NCI-H146 treated with DMSO at 0.1 percent for 48 hours (cell line): Measurements from ENCODE around the gene MPRIP.
A peak's percentile ranks its signal among the peaks of the same experiment; 100 is the strongest.

Experiments
- DNase-seq: peaks from one replicate; lab custom pipeline; 2025; ENCODE audit not compliant: unreplicated experiment; lab: John Stamatoyannopoulos, UW

MPRIP gene

GRCh38 chr17:17204041-17204591 is 161.9 kb downstream of the MPRIP start:
- DNase-seq: no peak

GRCh38 chr17:17204635-17205231 is 162.5 kb downstream of the MPRIP start:
- DNase-seq: no peak

GRCh38 chr17:17205368-17206123 is 163.3 kb downstream of the MPRIP start:
- peak; percentile 48 for DNase-seq

GRCh38 chr17:17206124-17206912 is 164.1 kb downstream of the MPRIP start, which contains the start of gene PLD6:
TSS of gene PLD6 (minus strand) at chr17:17206333. CDS start at chr17:17206286, 47 bp downstream.
- peak; percentile 50 for DNase-seq

GRCh38 chr17:17206913-17207335 is 164.7 kb downstream of the MPRIP start:
- DNase-seq: no peak

GRCh38 chr17:17207998-17208397 is 165.7 kb downstream of the MPRIP start:
- DNase-seq: no peak

GRCh38 chr17:17213775-17214174 is 171.5 kb downstream of the MPRIP start:
- no peak for DNase-seq

- no peak for DNase-seq
Observed at GRCh38 chr17:17214646-17215436, 172.6 kb downstream of the MPRIP start.

GRCh38 chr17:17215575-17215974 is 173.3 kb downstream of the MPRIP start:
- DNase-seq: no peak

- no peak for DNase-seq
Observed at GRCh38 chr17:17216236-17216635, 174.0 kb downstream of the MPRIP start.

- DNase-seq: no peak
Observed at GRCh38 chr17:17216776-17217175, 174.5 kb downstream of the MPRIP start.

- DNase-seq: no peak
Observed at GRCh38 chr17:17217995-17218394, 175.7 kb downstream of the MPRIP start.

GRCh38 chr17:17220529-17220928 is 178.3 kb downstream of the MPRIP start:
- DNase-seq: peak; percentile 94

GRCh38 chr17:17221329-17221728 is 179.1 kb downstream of the MPRIP start:
- no peak for DNase-seq

GRCh38 chr17:17223736-17224135 is 181.5 kb downstream of the MPRIP start:
- DNase-seq: no peak

GRCh38 chr17:17224137-17224536 is 181.9 kb downstream of the MPRIP start:
- DNase-seq: no peak

GRCh38 chr17:17225901-17226300 is 183.6 kb downstream of the MPRIP start:
- DNase-seq: no peak

- no peak for DNase-seq
Observed at GRCh38 chr17:17226451-17227265, 184.4 kb downstream of the MPRIP start.

GRCh38 chr17:17227608-17228520 is 185.6 kb downstream of the MPRIP start:
- DNase-seq: no peak
